ENCODE results near the gene PHF3.

- TF ChIP-seq POLR2A (IDR thresholded peaks at IDR 0.05; ENCODE audit: low read depth, low read length) (no peak), POLR2AphosphoS5 (IDR thresholded peaks at IDR 0.05; ENCODE audit: low read depth, low read length) (no peak)
Measured at GRCh38 chr6:63675138-63675537, 39.5 kb downstream of the PHF3 start.

Data from GM12892 (cell line).